Activated B cell treated with CpG ODN at 0.5 μM for 24 hours (primary cell): ENCODE data around the gene VTI1A. TPM values are rescaled to one million over a fixed set of nuclear protein-coding genes. Genes with fewer than 3 reads are reported as not detected.

ENCODE experiments used
- ATAC-seq: fragments of 200-7000 bp; cut with Tn5 transposase; one replicate; pipeline ENCODE4 v1.10.0; 2021; ENCODE audit warnings: low read depth, mild to moderate bottlenecking, moderate library complexity
- CTCF ChIA-PET: fragments of 350-600 bp; sonication (Branson Sonifier 250); formaldehyde crosslinking; loops from one replicate; lab custom pipeline; 2021; ENCODE audit warnings: antibody characterized with exemption; lab: Charles Lee
- POLR2A ChIA-PET: fragments of 350-600 bp; sonication (Branson Sonifier 250); formaldehyde crosslinking; loops from one replicate; lab custom pipeline; 2021; ENCODE audit warnings: antibody characterized with exemption; lab: Charles Lee
- DNase-seq: peaks from one replicate; pipeline ENCODE4 v3.0.0; 2022
- H3K27ac Mint-ChIP-seq: one replicate; pipeline ENCODE4 v1.8.0; 2020; ENCODE audit warnings: mixed read lengths
- H3K27me3 Mint-ChIP-seq: one replicate; pipeline ENCODE4 v1.8.0; 2021; ENCODE audit warnings: mixed read lengths
- H3K36me3 Mint-ChIP-seq: one replicate; pipeline ENCODE4 v1.8.0; 2021; ENCODE audit warnings: low read depth, mixed read lengths
- H3K4me1 Mint-ChIP-seq: one replicate; pipeline ENCODE4 v1.8.0; 2021; ENCODE audit warnings: mixed read lengths
- H3K4me3 Mint-ChIP-seq: one replicate; pipeline ENCODE4 v1.8.0; 2020; ENCODE audit warnings: mild to moderate bottlenecking, mixed read lengths
- H3K9me3 Mint-ChIP-seq: one replicate; pipeline ENCODE4 v1.8.0; 2020; ENCODE audit warnings: mixed read lengths
- CTCF ChIP-seq: fragments of 200-600 bp; IDR thresholded peaks from one replicate; pipeline ENCODE4 v1.8.0; 2022; ENCODE audit warnings: antibody characterized with exemption, mild to moderate bottlenecking
- intact Hi-C: fragments of 100-400 bp; cut with micrococcal nuclease; formaldehyde crosslinking; loops from one replicate; pipeline ENCODE4 v1.15.1; 2024
- total RNA-seq: library from RNA; stranded (reverse); gene quantifications from 2 replicates; pipeline ENCODE4 v1.2.3, GENCODE V29; 2022

VTI1A gene
- total RNA-seq, 1 donor from 2014 or later, result 74.0 TPM

- Mint-ChIP-seq H3K9me3 (no peaks in the 10 kb centered on the region), H3K36me3 (peaks cover 22% of the 10 kb centered on the region)
Observed at GRCh38 chr10:112698133-112698817, 251.3 kb downstream of the VTI1A start.

DNA sequence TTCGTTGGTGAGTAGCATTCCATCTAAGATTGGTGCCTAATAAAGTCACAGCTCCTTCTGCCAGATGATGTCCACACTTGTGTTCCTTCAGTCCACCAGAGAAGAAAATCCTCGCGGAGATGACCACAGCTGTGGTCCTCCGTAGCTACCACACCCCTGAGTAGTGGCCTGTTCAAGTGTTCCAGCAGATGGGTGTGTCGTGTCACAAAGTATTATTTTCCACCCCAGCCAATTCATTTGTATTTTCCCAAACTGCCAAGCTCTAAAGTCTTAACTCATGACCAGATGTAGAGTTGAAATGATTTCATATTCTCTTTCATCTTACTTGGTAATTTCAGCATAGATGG, 251.8 kb downstream of the VTI1A start:
- peaks cover 22% of the 10 kb centered on the region for H3K36me3 Mint-ChIP-seq
- ATAC-seq, result no peak
- TF ChIP-seq CTCF, result no peak
- intact Hi-C loops, result no loop called here
- CTCF ChIA-PET, result no interaction called here
- no peaks in the 10 kb centered on the region for H3K4me1 Mint-ChIP-seq
- DNase-seq, result no peak
- H3K4me3 Mint-ChIP-seq, result no peak overlapping the region
- no peaks in the 10 kb centered on the region for H3K9me3 Mint-ChIP-seq
- H3K27me3 Mint-ChIP-seq, result no peaks in the 10 kb centered on the region
- H3K27ac Mint-ChIP-seq, result no peak overlapping the region
- POLR2A ChIA-PET, result no interaction called here

More at GRCh38 chr10:112698133-112698817, 251.3 kb downstream of the VTI1A start:
- no peak for TF ChIP-seq CTCF
- ChIA-PET POLR2A (no interaction called here), CTCF (no interaction called here)
- Mint-ChIP-seq H3K27me3 (no peaks in the 10 kb centered on the region), H3K4me3 (no peak overlapping the region), H3K4me1 (no peaks in the 10 kb centered on the region), H3K27ac (no peak overlapping the region)
- intact Hi-C loops, result no loop called here
- ATAC-seq, result no peak
- no peak for DNase-seq

- H3K4me1 Mint-ChIP-seq, result no peaks in the 10 kb centered on the region
- POLR2A ChIA-PET, result no interaction called here
- CTCF ChIA-PET, result no interaction called here
- TF ChIP-seq CTCF, result no peak
- H3K4me3 Mint-ChIP-seq, result no peak overlapping the region
- DNase-seq (no peak), ATAC-seq (no peak)
- no peaks in the 10 kb centered on the region for H3K27me3 Mint-ChIP-seq
- H3K27ac Mint-ChIP-seq, result no peak overlapping the region
- peaks cover 22% of the 10 kb centered on the region for H3K36me3 Mint-ChIP-seq
- intact Hi-C loops, result no loop called here
- H3K9me3 Mint-ChIP-seq, result no peaks in the 10 kb centered on the region
Observed at GRCh38 chr10:112700215-112700671, 253.2 kb downstream of the VTI1A start.

DNA sequence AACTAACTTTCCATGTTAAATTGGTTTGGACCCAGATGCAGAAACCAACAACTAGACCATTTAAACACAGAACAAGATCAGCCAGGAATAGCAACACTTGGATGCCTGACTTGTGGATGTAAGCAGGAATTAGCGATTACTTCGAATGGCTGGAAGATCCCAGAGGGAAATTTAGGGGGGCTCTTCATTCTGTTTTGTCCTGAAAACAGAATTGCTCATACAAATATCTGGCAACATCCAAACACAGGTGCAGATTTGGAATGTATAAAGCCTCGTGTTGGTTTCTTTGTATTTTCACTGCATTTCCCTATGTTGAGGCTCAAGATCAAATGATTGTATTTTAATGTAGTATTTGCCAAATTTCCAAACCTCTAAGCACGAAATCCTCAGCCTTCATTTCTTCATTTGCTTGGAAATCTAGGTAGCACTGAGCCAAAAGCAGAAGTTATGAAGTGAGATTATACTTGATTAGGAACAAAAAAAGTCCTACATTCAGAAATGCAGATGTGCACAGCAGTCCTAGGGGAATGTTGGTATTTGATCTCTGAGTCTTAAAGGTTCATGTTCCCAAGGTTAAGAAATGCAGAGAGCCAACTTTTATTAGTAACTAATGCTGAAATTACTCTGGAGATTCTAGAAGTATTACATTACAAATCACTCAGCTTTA, 254.3 kb downstream of the VTI1A start:
- Mint-ChIP-seq H3K27me3 (no peaks in the 10 kb centered on the region), H3K27ac (no peak overlapping the region), H3K36me3 (peaks cover 25% of the 10 kb centered on the region), H3K9me3 (no peaks in the 10 kb centered on the region), H3K4me1 (no peaks in the 10 kb centered on the region), H3K4me3 (no peak overlapping the region)
- ATAC-seq (no peak), DNase-seq (no peak)
- no peak for TF ChIP-seq CTCF
- intact Hi-C loops, result no loop called here
- ChIA-PET POLR2A (no interaction called here), CTCF (no interaction called here)

DNA sequence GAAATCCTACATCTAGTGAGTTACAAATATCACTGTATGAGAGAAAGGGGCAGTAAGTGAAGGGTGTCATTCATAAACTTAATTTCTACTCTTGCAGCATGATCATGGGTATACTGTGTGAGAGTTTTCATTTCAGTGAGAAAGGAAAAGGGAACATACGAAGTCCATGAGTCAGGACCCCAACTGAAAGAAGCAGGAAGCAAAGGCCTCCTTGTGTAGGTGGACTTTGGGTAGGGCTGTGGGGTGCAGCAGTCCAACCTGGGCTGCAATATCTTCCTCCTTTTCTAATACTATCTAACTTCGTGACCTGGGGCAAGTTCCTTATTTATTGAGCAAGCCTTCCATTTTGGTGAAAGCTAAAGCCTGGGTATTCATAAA, 254.9 kb downstream of the VTI1A start:
- ChIA-PET CTCF (no interaction called here), POLR2A (no interaction called here)
- H3K36me3 Mint-ChIP-seq, result peaks cover 27% of the 10 kb centered on the region
- H3K4me1 Mint-ChIP-seq, result no peaks in the 10 kb centered on the region
- ATAC-seq (no peak), DNase-seq (no peak)
- no peak overlapping the region for H3K4me3 Mint-ChIP-seq
- no peak for TF ChIP-seq CTCF
- H3K9me3 Mint-ChIP-seq, result no peaks in the 10 kb centered on the region
- intact Hi-C loops, result no loop called here
- H3K27ac Mint-ChIP-seq, result no peak overlapping the region
- no peaks in the 10 kb centered on the region for H3K27me3 Mint-ChIP-seq
